ENCODE data around the gene CELF5. TPM values are rescaled to one million over a fixed set of nuclear protein-coding genes. Genes with fewer than 3 reads are reported as not detected.

CELF5 gene
- total RNA-seq, 1 experiment from 2014 or later: 7.7 TPM

- TF ChIP-seq ZNF512 (CRISPR knock-in tag; IDR thresholded peaks at IDR 0.05; ENCODE audit: borderline replicate concordance): no peak
These were observed 30.1 kb upstream of the CELF5 start (continued) for GRCh38 chr19:3194106-3195087.

- no peak overlapping the region for H3K4me3 Mint-ChIP-seq
- CTCF ChIA-PET: no interaction called here
- H3K27ac Mint-ChIP-seq: no peak overlapping the region
- H3K4me1 Mint-ChIP-seq: no peaks in the 10 kb centered on the region
- POLR2A ChIA-PET: no interaction called here
- H3K36me3 Mint-ChIP-seq: peaks cover 7% of the 10 kb centered on the region
- DNase-seq (ENCODE audit: low spot score) (no peak), ATAC-seq (no peak)
- H3K27me3 Mint-ChIP-seq (ENCODE audit: low read depth): no peaks in the 10 kb centered on the region
- TF ChIP-seq, protein P1, sequence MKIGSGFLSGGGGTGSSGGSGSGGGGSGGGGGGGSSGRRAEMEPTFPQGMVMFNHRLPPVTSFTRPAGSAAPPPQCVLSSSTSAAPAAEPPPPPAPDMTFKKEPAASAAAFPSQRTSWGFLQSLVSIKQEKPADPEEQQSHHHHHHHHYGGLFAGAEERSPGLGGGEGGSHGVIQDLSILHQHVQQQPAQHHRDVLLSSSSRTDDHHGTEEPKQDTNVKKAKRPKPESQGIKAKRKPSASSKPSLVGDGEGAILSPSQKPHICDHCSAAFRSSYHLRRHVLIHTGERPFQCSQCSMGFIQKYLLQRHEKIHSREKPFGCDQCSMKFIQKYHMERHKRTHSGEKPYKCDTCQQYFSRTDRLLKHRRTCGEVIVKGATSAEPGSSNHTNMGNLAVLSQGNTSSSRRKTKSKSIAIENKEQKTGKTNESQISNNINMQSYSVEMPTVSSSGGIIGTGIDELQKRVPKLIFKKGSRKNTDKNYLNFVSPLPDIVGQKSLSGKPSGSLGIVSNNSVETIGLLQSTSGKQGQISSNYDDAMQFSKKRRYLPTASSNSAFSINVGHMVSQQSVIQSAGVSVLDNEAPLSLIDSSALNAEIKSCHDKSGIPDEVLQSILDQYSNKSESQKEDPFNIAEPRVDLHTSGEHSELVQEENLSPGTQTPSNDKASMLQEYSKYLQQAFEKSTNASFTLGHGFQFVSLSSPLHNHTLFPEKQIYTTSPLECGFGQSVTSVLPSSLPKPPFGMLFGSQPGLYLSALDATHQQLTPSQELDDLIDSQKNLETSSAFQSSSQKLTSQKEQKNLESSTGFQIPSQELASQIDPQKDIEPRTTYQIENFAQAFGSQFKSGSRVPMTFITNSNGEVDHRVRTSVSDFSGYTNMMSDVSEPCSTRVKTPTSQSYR (CRISPR knock-in tag; IDR thresholded peaks at IDR 0.05): no peak
- no peak for TF ChIP-seq ZNF425 (CRISPR knock-in tag; conservative IDR thresholded peaks at IDR 0.05)
- TF ChIP-seq, protein P2, sequence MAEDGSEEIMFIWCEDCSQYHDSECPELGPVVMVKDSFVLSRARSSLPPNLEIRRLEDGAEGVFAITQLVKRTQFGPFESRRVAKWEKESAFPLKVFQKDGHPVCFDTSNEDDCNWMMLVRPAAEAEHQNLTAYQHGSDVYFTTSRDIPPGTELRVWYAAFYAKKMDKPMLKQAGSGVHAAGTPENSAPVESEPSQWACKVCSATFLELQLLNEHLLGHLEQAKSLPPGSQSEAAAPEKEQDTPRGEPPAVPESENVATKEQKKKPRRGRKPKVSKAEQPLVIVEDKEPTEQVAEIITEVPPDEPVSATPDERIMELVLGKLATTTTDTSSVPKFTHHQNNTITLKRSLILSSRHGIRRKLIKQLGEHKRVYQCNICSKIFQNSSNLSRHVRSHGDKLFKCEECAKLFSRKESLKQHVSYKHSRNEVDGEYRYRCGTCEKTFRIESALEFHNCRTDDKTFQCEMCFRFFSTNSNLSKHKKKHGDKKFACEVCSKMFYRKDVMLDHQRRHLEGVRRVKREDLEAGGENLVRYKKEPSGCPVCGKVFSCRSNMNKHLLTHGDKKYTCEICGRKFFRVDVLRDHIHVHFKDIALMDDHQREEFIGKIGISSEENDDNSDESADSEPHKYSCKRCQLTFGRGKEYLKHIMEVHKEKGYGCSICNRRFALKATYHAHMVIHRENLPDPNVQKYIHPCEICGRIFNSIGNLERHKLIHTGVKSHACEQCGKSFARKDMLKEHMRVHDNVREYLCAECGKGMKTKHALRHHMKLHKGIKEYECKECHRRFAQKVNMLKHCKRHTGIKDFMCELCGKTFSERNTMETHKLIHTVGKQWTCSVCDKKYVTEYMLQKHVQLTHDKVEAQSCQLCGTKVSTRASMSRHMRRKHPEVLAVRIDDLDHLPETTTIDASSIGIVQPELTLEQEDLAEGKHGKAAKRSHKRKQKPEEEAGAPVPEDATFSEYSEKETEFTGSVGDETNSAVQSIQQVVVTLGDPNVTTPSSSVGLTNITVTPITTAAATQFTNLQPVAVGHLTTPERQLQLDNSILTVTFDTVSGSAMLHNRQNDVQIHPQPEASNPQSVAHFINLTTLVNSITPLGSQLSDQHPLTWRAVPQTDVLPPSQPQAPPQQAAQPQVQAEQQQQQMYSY (CRISPR knock-in tag; IDR thresholded peaks at IDR 0.05): no peak
- no peaks in the 10 kb centered on the region for H3K9me3 Mint-ChIP-seq
These were observed 28.2 kb upstream of the CELF5 start for GRCh38 chr19:3196064-3196932.

DNA sequence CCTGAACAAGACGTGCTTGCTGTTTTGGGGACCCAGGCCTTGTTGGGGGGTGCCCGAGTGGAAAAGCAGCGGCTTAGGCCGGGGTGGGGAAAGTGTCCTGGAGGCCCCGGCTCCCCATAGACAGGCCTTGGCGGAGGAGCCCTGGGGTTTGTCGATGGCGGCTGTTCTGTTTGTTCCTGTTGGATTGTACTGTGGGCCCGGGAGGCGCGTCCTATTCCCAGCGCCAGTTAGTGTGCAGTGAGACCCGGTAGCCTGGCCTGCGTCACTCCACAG is 27.6 kb upstream of the CELF5 start:
- no peak overlapping the region for H3K27ac Mint-ChIP-seq
- no peaks in the 10 kb centered on the region for H3K9me3 Mint-ChIP-seq
- ChIA-PET POLR2A (no interaction called here), CTCF (interaction anchor here (1.0 kb wide), 1 partner anchor 79 kb away, joined by 3 read pairs; no protein-coding TSS in a partner anchor)
- DNase-seq (ENCODE audit: low spot score) (no peak), ATAC-seq (no peak)
- no peak overlapping the region for H3K4me3 Mint-ChIP-seq
- H3K36me3 Mint-ChIP-seq: peaks cover 7% of the 10 kb centered on the region
- H3K4me1 Mint-ChIP-seq: no peaks in the 10 kb centered on the region
- H3K27me3 Mint-ChIP-seq (ENCODE audit: low read depth): no peaks in the 10 kb centered on the region
- TF ChIP-seq, protein P3, sequence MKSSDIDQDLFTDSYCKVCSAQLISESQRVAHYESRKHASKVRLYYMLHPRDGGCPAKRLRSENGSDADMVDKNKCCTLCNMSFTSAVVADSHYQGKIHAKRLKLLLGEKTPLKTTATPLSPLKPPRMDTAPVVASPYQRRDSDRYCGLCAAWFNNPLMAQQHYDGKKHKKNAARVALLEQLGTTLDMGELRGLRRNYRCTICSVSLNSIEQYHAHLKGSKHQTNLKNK (CRISPR knock-in tag; IDR thresholded peaks at IDR 0.05): no peak
- TF ChIP-seq PREB (CRISPR knock-in tag; IDR thresholded peaks at IDR 0.05; ENCODE audit: borderline replicate concordance) (no peak), RELA (CRISPR knock-in tag; IDR thresholded peaks at IDR 0.05; ENCODE audit: borderline replicate concordance) (no peak), NR1H2 (CRISPR knock-in tag; IDR thresholded peaks at IDR 0.05) (no peak), SOX15 (CRISPR knock-in tag; IDR thresholded peaks at IDR 0.05) (no peak), USF1 (CRISPR knock-in tag; IDR thresholded peaks at IDR 0.05) (no peak), NFYB (CRISPR knock-in tag; conservative IDR thresholded peaks at IDR 0.05; ENCODE audit: low read depth) (no peak)
- TF ChIP-seq, protein P2 (CRISPR knock-in tag; IDR thresholded peaks at IDR 0.05): no peak
